H1 (cell line): ENCODE data around the gene BMERB1. TPM values are rescaled to one million over a fixed set of nuclear protein-coding genes. Genes with fewer than 3 reads are reported as not detected.

ENCODE experiments used
- CTCF ChIA-PET: fragments of 300-600 bp; sonication (Branson Sonifier 250); formaldehyde crosslinking; loops from one replicate; lab custom pipeline; 2021; ENCODE audit not compliant: partially characterized antibody; lab: Charles Lee
- POLR2A ChIA-PET: fragments of 300-600 bp; sonication (Branson Sonifier 250); formaldehyde crosslinking; loops from one replicate; lab custom pipeline; 2021; ENCODE audit warnings: inconsistent platforms; ENCODE audit not compliant: partially characterized antibody; lab: Charles Lee
- DNase-seq, 2 experiments: peaks; one replicate each; pipeline versions ENCODE4 v3.0.0 to v3.0.0-alpha.2; 2010 to 2022; ENCODE audit warnings: low spot score in 2 of 2, low read depth in 1 of 2, mixed read lengths in 1 of 2
- FAIRE-seq: peaks from 2 replicates; lab custom pipeline; 2011; peaks lifted over from hg19 to GRCh38; lab: Jason Lieb, UNC
- H2AFZ ChIP-seq: 2 replicates; pipeline ENCODE4 v1.8.1; 2012; ENCODE audit warnings: low read length, inconsistent platforms
- H2AK5ac ChIP-seq: 2 replicates; pipeline ENCODE4 v1.6.1; 2013; ENCODE audit warnings: low read depth, low read length
- H2BK120ac ChIP-seq: replicated peaks from 2 replicates; pipeline ENCODE3; 2013; ENCODE audit warnings: low read depth, low read length, inconsistent platforms
- H2BK12ac ChIP-seq: 2 replicates; pipeline ENCODE4 v1.6.1; 2013; ENCODE audit warnings: low read depth, low read length
- H2BK15ac ChIP-seq: 2 replicates; pipeline ENCODE4 v1.6.1; 2013; ENCODE audit warnings: low read length
- H2BK20ac ChIP-seq: 2 replicates; pipeline ENCODE4 v1.6.1; 2013; ENCODE audit warnings: low read length
- H2BK5ac ChIP-seq: 2 replicates; pipeline ENCODE4 v1.6.1; 2013; ENCODE audit warnings: low read depth, low read length
- H3K14ac ChIP-seq: 2 replicates; pipeline ENCODE4 v1.6.1; 2013; ENCODE audit warnings: inconsistent platforms; ENCODE audit not compliant: insufficient read length
- H3K18ac ChIP-seq: 2 replicates; pipeline ENCODE4 v1.6.1; 2013; ENCODE audit warnings: low read length; ENCODE audit errors: extremely low read depth
- H3K23ac ChIP-seq: 2 replicates; pipeline ENCODE4 v1.6.1; 2013; ENCODE audit warnings: inconsistent platforms; ENCODE audit not compliant: insufficient read length
- H3K23me2 ChIP-seq: 2 replicates; pipeline ENCODE4 v1.6.1; 2013; ENCODE audit warnings: low read depth, low read length
- H3K27ac ChIP-seq: 2 replicates; pipeline ENCODE4 v1.6.1; 2011; ENCODE audit warnings: low read depth, low read length, inconsistent platforms
- H3K27me3 ChIP-seq, 4 experiments: replicated peaks in 1 of 4; 1 replicate in 1 of 4; 2 replicates in 3 of 4; pipeline versions ENCODE4 v1.6.1 to v1.8.1; 2011 to 2013; ENCODE audit warnings: low read length in 3 of 4, mild to moderate bottlenecking in 3 of 4, inconsistent platforms in 2 of 4, mixed read lengths in 2 of 4, moderate library complexity in 1 of 4; ENCODE audit not compliant: control insufficient read depth in 3 of 4, insufficient read depth in 3 of 4; ENCODE audit errors: extremely low read depth in 1 of 4
- H3K36me3 ChIP-seq, 4 experiments: 2 replicates each; pipeline versions ENCODE4 v1.6.1 to v1.8.1; 2011 to 2013; ENCODE audit warnings: mild to moderate bottlenecking in 4 of 4, low read length in 3 of 4, moderate library complexity in 2 of 4, control low read depth in 1 of 4, inconsistent platforms in 1 of 4; ENCODE audit not compliant: insufficient read depth in 4 of 4, control insufficient read depth in 2 of 4
- H3K4ac ChIP-seq: replicated peaks from 2 replicates; pipeline ENCODE3; 2013; ENCODE audit warnings: low read length, low read depth, mixed read lengths, inconsistent platforms; ENCODE audit not compliant: insufficient read length
- H3K4me1 ChIP-seq, 4 experiments: replicated peaks in 1 of 4; 1 replicate in 1 of 4; 2 replicates in 3 of 4; pipeline versions ENCODE4 v1.6.1 to v1.8.1; 2011 to 2013; ENCODE audit warnings: low read length in 3 of 4, inconsistent platforms in 2 of 4, mixed read lengths in 1 of 4; ENCODE audit not compliant: insufficient read depth in 4 of 4, control insufficient read depth in 3 of 4
- H3K4me2 ChIP-seq, 2 experiments: 2 replicates each; pipeline versions ENCODE4 v1.6.1 to v1.8.1; 2011 to 2013; ENCODE audit warnings: low read depth in 2 of 2, low read length in 2 of 2, control low read depth in 1 of 2, inconsistent platforms in 1 of 2, mild to moderate bottlenecking in 1 of 2; ENCODE audit not compliant: insufficient read depth in 1 of 2
- H3K4me3 ChIP-seq, 4 experiments: fragments of 200-600, 300-600 bp in 1 of 4; sonication (generic), shearing (Covaris generic), sonication (Bioruptor Twin) in 1 of 4; 2 replicates each; pipeline versions ENCODE4 v1.5.1 to v1.8.1; 2011 to 2016; ENCODE audit warnings: low read length in 4 of 4, low read depth in 3 of 4, control low read depth in 2 of 4, inconsistent platforms in 2 of 4, mild to moderate bottlenecking in 2 of 4, mixed read lengths in 1 of 4, moderate library complexity in 1 of 4; ENCODE audit not compliant: insufficient read depth in 2 of 4; ENCODE audit errors: extremely low read depth in 1 of 4
- H3K56ac ChIP-seq: replicated peaks from 2 replicates; pipeline ENCODE3; 2013; ENCODE audit warnings: low read depth, mild to moderate bottlenecking, mixed read lengths, low read length, inconsistent platforms; ENCODE audit not compliant: insufficient read length
- H3K79me1 ChIP-seq: 2 replicates; pipeline ENCODE4 v1.6.1; 2013; ENCODE audit warnings: low read depth, low read length, control low read depth
- H3K79me2 ChIP-seq, 2 experiments: 2 replicates each; pipeline versions ENCODE4 v1.6.1 to v1.8.1; 2012 to 2013; ENCODE audit warnings: low read length in 2 of 2, mild to moderate bottlenecking in 2 of 2, inconsistent platforms in 1 of 2; ENCODE audit not compliant: insufficient read depth in 2 of 2, control insufficient read depth in 1 of 2
- H3K9ac ChIP-seq, 4 experiments: replicated peaks in 1 of 4; 1 replicate in 1 of 4; 2 replicates in 3 of 4; pipeline versions ENCODE4 v1.6.1 to v1.8.1; 2011 to 2013; ENCODE audit warnings: low read depth in 3 of 4, low read length in 3 of 4, control low read depth in 2 of 4, mild to moderate bottlenecking in 2 of 4, moderate library complexity in 2 of 4, inconsistent platforms in 1 of 4; ENCODE audit errors: extremely low read depth in 1 of 4
- H3K9me3 ChIP-seq, 2 experiments: 2 replicates each; pipeline versions ENCODE4 v1.6.1 to v1.8.1; 2012 to 2013; ENCODE audit warnings: mild to moderate bottlenecking in 2 of 2, moderate library complexity in 2 of 2, control low read depth in 1 of 2, inconsistent platforms in 1 of 2, low read depth in 1 of 2, low read length in 1 of 2, mixed read lengths in 1 of 2; ENCODE audit not compliant: insufficient read depth in 2 of 2
- H4K20me1 ChIP-seq, 2 experiments: replicated peaks in 1 of 2; 2 replicates each; pipeline versions ENCODE3 to v1.8.1; 2011 to 2013; ENCODE audit warnings: inconsistent platforms in 2 of 2, low read length in 2 of 2, mild to moderate bottlenecking in 1 of 2; ENCODE audit not compliant: insufficient read depth in 2 of 2, control insufficient read depth in 1 of 2
- H4K5ac ChIP-seq: 2 replicates; pipeline ENCODE4 v1.6.1; 2013; ENCODE audit warnings: low read length, low read depth, mixed read lengths, inconsistent platforms; ENCODE audit not compliant: insufficient read length
- H4K8ac ChIP-seq: 2 replicates; pipeline ENCODE4 v1.8.0; 2013; ENCODE audit warnings: mild to moderate bottlenecking, moderate library complexity, low read length, inconsistent platforms; ENCODE audit not compliant: insufficient read depth; ENCODE audit errors: extremely low read depth
- H4K91ac ChIP-seq: replicated peaks from 2 replicates; pipeline ENCODE3; 2013; ENCODE audit warnings: low read length, mixed read lengths, inconsistent platforms; ENCODE audit not compliant: insufficient read length
- BCL11A ChIP-seq, 2 experiments: IDR thresholded peaks; one replicate each; pipeline ENCODE4 v1.6.1; 2011; ENCODE audit warnings: low read depth in 2 of 2, low read length in 2 of 2, mild to moderate bottlenecking in 2 of 2
- CHD2 ChIP-seq: IDR thresholded peaks from 2 replicates; pipeline ENCODE4 v1.6.1; 2012; ENCODE audit warnings: low read length, improper control_type of control experiment
- KDM5A ChIP-seq: fragments of 200-600 bp; IDR thresholded peaks from 2 replicates; pipeline ENCODE4 v1.7.1; 2012; ENCODE audit warnings: mild to moderate bottlenecking, low read length, inconsistent platforms, mixed read lengths
- RAD21 ChIP-seq, 2 experiments: IDR thresholded peaks in 1 of 2; conservative IDR thresholded peaks in 1 of 2; 2 replicates each; pipeline ENCODE4 v1.6.1; 2011; ENCODE audit warnings: low read depth in 2 of 2, low read length in 2 of 2, improper control_type of control experiment in 1 of 2, inconsistent platforms in 1 of 2, mild to moderate bottlenecking in 1 of 2, moderate library complexity in 1 of 2
- SRF ChIP-seq: IDR thresholded peaks from 2 replicates; pipeline ENCODE4 v1.6.1; 2011; ENCODE audit warnings: mild to moderate bottlenecking, low read depth, low read length, moderate library complexity
- WGBS, 2 experiments: shearing (Covaris generic) in 1 of 2; methylation state at CpG; one replicate each; pipeline versions ENCODE4 v1.1.6 to v1.1.7; 2013 to 2015; ENCODE audit warnings: low lambda C conversion rate in 2 of 2, mixed read lengths in 2 of 2, inconsistent platforms in 1 of 2, low coverage in 1 of 2, missing lambda C conversion rate in 1 of 2; ENCODE audit not compliant: insufficient replicate concordance in 2 of 2, insufficient coverage in 1 of 2, insufficient read length in 1 of 2; ENCODE audit errors: extremely low coverage in 1 of 2, missing lambda C conversion rate in 1 of 2; 5-methylcytosine and 5-hydroxymethylcytosine counted together
- polyA plus RNA-seq, 7 experiments: library from polyadenylated mRNA; depleted of rRNA in 3 of 7; stranded (reverse) in 5 of 7; unstranded in 2 of 7; fragments of >200 nt in 5 of 7; fragments of 200-250 nt in 2 of 7; gene quantifications; 1 replicate in 5 of 7; 2 replicates in 1 of 7; 4 replicates in 1 of 7; pipeline versions ENCODE4 v1.2.1 to v1.2.3, GENCODE V29; 2011 to 2013; ENCODE audit warnings: missing spikeins in 2 of 7, mixed read lengths in 2 of 7
- total RNA-seq: library from RNA; stranded (reverse); fragmentation: NEBNext Ultra II Directional; extraction: Animal tissue kit (Norgen Biotek cat#: 25700); gene quantifications from 2 replicates; pipeline ENCODE4 v1.2.1, GENCODE V29; 2021
- TF ChIP-seq, protein P1 (sequence below), 3 experiments: IDR thresholded peaks; 1 replicate in 2 of 3; 2 replicates in 1 of 3; pipeline versions ENCODE4 v1.5.1 to v1.6.1; 2011; ENCODE audit warnings: low read length in 3 of 3, mild to moderate bottlenecking in 3 of 3, inconsistent platforms in 2 of 3, low read depth in 1 of 3, moderate library complexity in 1 of 3; ENCODE audit not compliant: insufficient read depth in 1 of 3; ENCODE audit errors: control extremely low read depth in 1 of 3

The BMERB1 gene
- total and polyA plus RNA-seq, 2 of the 8 experiments (the other 6 are each of a cell fraction or from before 2014, with no cell fraction given): 23.5 to 27.1 TPM

- H3K79me2 ChIP-seq: no peaks in the 10 kb centered on the region
- no peak for FAIRE-seq
- peak; percentile 39 to 52 for DNase-seq
- no peaks in the 10 kb centered on the region for H3K79me1 ChIP-seq
- no peak overlapping the region for H4K91ac ChIP-seq
- no peaks in the 10 kb centered on the region for H3K9me3 ChIP-seq
- H3K18ac ChIP-seq: no peak overlapping the region; the same call in 1 of the 2 replicates
- H2AK5ac ChIP-seq: no peak overlapping the region
- no peak overlapping the region for H3K56ac ChIP-seq
- H2BK20ac ChIP-seq: 0 out of 2 replicates have a peak overlapping the region, but pooled peaks have one; percentile 68
- peak overlapping the region; percentile 22; the same call in 1 of the 2 replicates for H3K27ac ChIP-seq
- no peak overlapping the region for H3K4ac ChIP-seq
- ChIA-PET CTCF (interaction anchor here (0.5 to 2.7 kb wide), 6 partner anchors 10 to 76 kb away, joined by 3 to 10 read pairs (median 3); no protein-coding TSS in a partner anchor), POLR2A (no interaction called here)
- H2BK120ac ChIP-seq: no peak overlapping the region
- no peak overlapping the region for H3K14ac ChIP-seq
- H4K8ac ChIP-seq: no peak overlapping the region; the same call in 1 of the 2 replicates
- 0 out of 2 replicates have a peak overlapping the region, but pooled peaks have one; percentile 31 for H2BK12ac ChIP-seq
- no peaks in the 10 kb centered on the region for H4K20me1 ChIP-seq
- H2BK15ac ChIP-seq: no peak overlapping the region
- H3K4me3 ChIP-seq: peak overlapping the region in 1 of 4 experiments; percentile 7; a peak in 3 of 8 replicates
- peak overlapping the region; percentile 10; the same call in 1 of the 2 replicates for H2BK5ac ChIP-seq
- peak overlapping the region; percentile 36 to 41; a peak in 3 of 4 replicates for H3K4me2 ChIP-seq
- no peaks in the 10 kb centered on the region for H3K27me3 ChIP-seq
- WGBS, 2 experiments: 68% methylated on average over 19 of the region's 19 CpGs; no CpG with 5 or more reads in 1 of the 2 experiments
- no peaks in the 10 kb centered on the region for H3K23me2 ChIP-seq
- no peak overlapping the region for H4K5ac ChIP-seq
- H3K36me3 ChIP-seq: no peaks in the 10 kb centered on the region
- H3K23ac ChIP-seq: no peak overlapping the region
- peaks cover 8 to 16% (median 13%) of the 10 kb centered on the region in 4 experiments; a peak in 6 of 7 replicates for H3K4me1 ChIP-seq
- no peak overlapping the region for H2AFZ ChIP-seq
- H3K9ac ChIP-seq: no peak overlapping the region
- TF ChIP-seq, protein P1, sequence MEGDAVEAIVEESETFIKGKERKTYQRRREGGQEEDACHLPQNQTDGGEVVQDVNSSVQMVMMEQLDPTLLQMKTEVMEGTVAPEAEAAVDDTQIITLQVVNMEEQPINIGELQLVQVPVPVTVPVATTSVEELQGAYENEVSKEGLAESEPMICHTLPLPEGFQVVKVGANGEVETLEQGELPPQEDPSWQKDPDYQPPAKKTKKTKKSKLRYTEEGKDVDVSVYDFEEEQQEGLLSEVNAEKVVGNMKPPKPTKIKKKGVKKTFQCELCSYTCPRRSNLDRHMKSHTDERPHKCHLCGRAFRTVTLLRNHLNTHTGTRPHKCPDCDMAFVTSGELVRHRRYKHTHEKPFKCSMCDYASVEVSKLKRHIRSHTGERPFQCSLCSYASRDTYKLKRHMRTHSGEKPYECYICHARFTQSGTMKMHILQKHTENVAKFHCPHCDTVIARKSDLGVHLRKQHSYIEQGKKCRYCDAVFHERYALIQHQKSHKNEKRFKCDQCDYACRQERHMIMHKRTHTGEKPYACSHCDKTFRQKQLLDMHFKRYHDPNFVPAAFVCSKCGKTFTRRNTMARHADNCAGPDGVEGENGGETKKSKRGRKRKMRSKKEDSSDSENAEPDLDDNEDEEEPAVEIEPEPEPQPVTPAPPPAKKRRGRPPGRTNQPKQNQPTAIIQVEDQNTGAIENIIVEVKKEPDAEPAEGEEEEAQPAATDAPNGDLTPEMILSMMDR (IDR thresholded peaks at IDR 0.05; ENCODE audit: control extremely low read depth in 1 of 3, insufficient read depth in 1 of 3, low read depth in 1 of 3, low read length in 3 of 3): peak in 1 of 3 experiments; percentile 1; a peak in 1 of 4 replicates
- TF ChIP-seq SRF (peak; percentile 82), RAD21 (IDR thresholded peaks at IDR 0.05 in 1 of 2, conservative IDR thresholded peaks at IDR 0.05 in 1 of 2; ENCODE audit: low read depth in 2 of 2, low read length in 2 of 2) (peak; percentile 24 to 34; a peak in 2 of 4 replicates), BCL11A (IDR thresholded peaks at IDR 0.05; ENCODE audit: low read depth in 2 of 2, low read length in 2 of 2) (no peak), KDM5A (no peak), CHD2 (peak; percentile 6; the same call in 1 of the 2 replicates)
Measured at GRCh38 chr16:15509593-15510535, 75.5 kb downstream of the BMERB1 start.
